ENCODE measurements around the gene FOXK1. TPM values are rescaled to one million over a fixed set of nuclear protein-coding genes. Genes with fewer than 3 reads are reported as not detected.

The FOXK1 gene
- total RNA-seq, 2 experiments from 2014 or later: 30.0 to 33.9 TPM

- Mint-ChIP-seq H3K9me3 (ENCODE audit: low read depth) (no peaks in the 10 kb centered on the region), H3K4me3 (no peak overlapping the region), H3K36me3 (ENCODE audit: low read depth) (no peaks in the 10 kb centered on the region), H3K27ac (no peak overlapping the region), H3K27me3 (peaks cover 24% of the 10 kb centered on the region), H3K4me1 (no peaks in the 10 kb centered on the region)
- ChIA-PET POLR2A (no interaction called here), CTCF (interaction anchor here (0.7 kb wide), 1 partner anchor 23 kb away, joined by 4 read pairs; no protein-coding TSS in a partner anchor)
- no peak for DNase-seq
- no peak for ATAC-seq
- intact Hi-C loops (cut with DNase I, micrococcal nuclease): no loop called here
Measured at GRCh38 chr7:4815609-4816418, 133.7 kb downstream of the FOXK1 start.

- H3K27me3 Mint-ChIP-seq: peaks cover 24% of the 10 kb centered on the region
- H3K4me3 Mint-ChIP-seq: no peak overlapping the region
- H3K9me3 Mint-ChIP-seq (ENCODE audit: low read depth): no peaks in the 10 kb centered on the region
- no peak overlapping the region for H3K27ac Mint-ChIP-seq
- intact Hi-C loops (cut with DNase I, micrococcal nuclease): no loop called here
- no peaks in the 10 kb centered on the region for H3K36me3 Mint-ChIP-seq (ENCODE audit: low read depth)
- no peaks in the 10 kb centered on the region for H3K4me1 Mint-ChIP-seq
- ATAC-seq (no peak), DNase-seq (no peak)
- ChIA-PET CTCF (interaction anchor here (0.6 to 0.7 kb wide), 2 partner anchors 24 to 1445 kb away, joined by 3 to 4 read pairs; no protein-coding TSS in a partner anchor), POLR2A (no interaction called here)
Measured at GRCh38 chr7:4816419-4817080, 134.5 kb downstream of the FOXK1 start.

GRCh38 chr7:4817178-4817901 is 135.2 kb downstream of the FOXK1 start:
- H3K27ac Mint-ChIP-seq: no peak overlapping the region
- H3K4me3 Mint-ChIP-seq: no peak overlapping the region
- H3K27me3 Mint-ChIP-seq: peaks cover 24% of the 10 kb centered on the region
- H3K36me3 Mint-ChIP-seq (ENCODE audit: low read depth): no peaks in the 10 kb centered on the region
- H3K9me3 Mint-ChIP-seq (ENCODE audit: low read depth): no peaks in the 10 kb centered on the region
- ATAC-seq (no peak), DNase-seq (no peak)
- H3K4me1 Mint-ChIP-seq: no peaks in the 10 kb centered on the region
- ChIA-PET POLR2A (no interaction called here), CTCF (no interaction called here)
- intact Hi-C loops (cut with DNase I, micrococcal nuclease): no loop called here

- POLR2A ChIA-PET: no interaction called here
- H3K27ac Mint-ChIP-seq: no peak overlapping the region
- no peaks in the 10 kb centered on the region for H3K4me1 Mint-ChIP-seq
- CTCF ChIA-PET: interaction anchor here (0.6 kb wide), 1 partner anchor 1792 kb away, joined by 3 read pairs; no protein-coding TSS in a partner anchor
- H3K36me3 Mint-ChIP-seq (ENCODE audit: low read depth): no peaks in the 10 kb centered on the region
- no peak overlapping the region for H3K4me3 Mint-ChIP-seq
- no peak for DNase-seq
- no peaks in the 10 kb centered on the region for H3K9me3 Mint-ChIP-seq (ENCODE audit: low read depth)
- intact Hi-C loops (cut with DNase I, micrococcal nuclease): no loop called here
- peaks cover 18% of the 10 kb centered on the region for H3K27me3 Mint-ChIP-seq
- ATAC-seq: no peak
Measured at GRCh38 chr7:4818000-4818794, 136.1 kb downstream of the FOXK1 start.

GRCh38 chr7:4819560-4820404 is 137.7 kb downstream of the FOXK1 start:
- H3K27me3 Mint-ChIP-seq: peaks cover 6% of the 10 kb centered on the region
- ChIA-PET POLR2A (no interaction called here), CTCF (no interaction called here)
- H3K27ac Mint-ChIP-seq: no peak overlapping the region
- no peak overlapping the region for H3K4me3 Mint-ChIP-seq
- no peaks in the 10 kb centered on the region for H3K4me1 Mint-ChIP-seq
- H3K9me3 Mint-ChIP-seq (ENCODE audit: low read depth): no peaks in the 10 kb centered on the region
- intact Hi-C loops (cut with DNase I, micrococcal nuclease): no loop called here
- ATAC-seq (no peak), DNase-seq (no peak)
- no peaks in the 10 kb centered on the region for H3K36me3 Mint-ChIP-seq (ENCODE audit: low read depth)

GRCh38 chr7:4820405-4820966 is 138.4 kb downstream of the FOXK1 start:
- Mint-ChIP-seq H3K9me3 (ENCODE audit: low read depth) (no peaks in the 10 kb centered on the region), H3K4me3 (no peak overlapping the region), H3K27me3 (peaks cover 5% of the 10 kb centered on the region), H3K27ac (no peak overlapping the region), H3K36me3 (ENCODE audit: low read depth) (no peaks in the 10 kb centered on the region), H3K4me1 (no peaks in the 10 kb centered on the region)
- ATAC-seq (no peak), DNase-seq (no peak)
- intact Hi-C loops (cut with DNase I, micrococcal nuclease): no loop called here
- POLR2A ChIA-PET: no interaction called here
- CTCF ChIA-PET: no interaction called here

Small RNA genes lying within 50 kb of the gene (microRNA-seq; reads per million reads assigned to microRNA genes)
- not detected for gene MIR4656 (ENCODE audit: borderline replicate concordance)

Other genes starting within 250 kb of the FOXK1 start
- gene AP5Z1, start 93.3 kb downstream of the FOXK1 start, total RNA-seq: 10 to 100 TPM; 21.0 to 26.4 TPM
- not detected for gene PAPOLB, start 179.7 kb downstream of the FOXK1 start, total RNA-seq
- gene RADIL, start 201.4 kb downstream of the FOXK1 start, total RNA-seq: under 1 TPM; 0.42 to 0.69 TPM

All from activated CD4-positive, alpha-beta T cell treated with anti-CD3 and anti-CD28 coated beads for 36 hours (primary cell).